ENCODE measurements around the gene TIMELESS. TPM values are rescaled to one million over a fixed set of nuclear protein-coding genes. Genes with fewer than 3 reads are reported as not detected.

The TIMELESS gene
- total and polyA plus RNA-seq, 5 donors from 2014 or later = 2.8 to 7.3 (median 5.1) TPM

GRCh38 chr12:56490360-56490759 lies 41.1 kb upstream of the TIMELESS start:
- DNase-seq = no peak

GRCh38 chr12:56488041-56488955 lies 39.1 kb upstream of the TIMELESS start, which contains the start of gene GLS2:
Gene GLS2, minus strand, starts transcription at chr12:56488161. Its CDS starts 43 bp downstream, at chr12:56488118.
- no peaks in the 10 kb centered on the region for H3K36me3 ChIP-seq (ENCODE audit: control insufficient read depth, insufficient read depth, low read length)
- Mint-ChIP-seq H3K4me1 (peaks cover 0 to 25% (median 10%) of the 10 kb centered on the region in 4 donors), H3K27ac (peak within 1 kb of the TSS; percentile 27 to 90 (median 84)), H3K36me3 (no peaks in the 10 kb centered on the region), H3K9me3 (peaks cover 0 to 3% (median 0%) of the 10 kb centered on the region in 7 donors), H3K27me3 (peaks cover 33% of the 10 kb centered on the region), H3K4me3 (peak within 1 kb of the TSS; percentile 86 to 93 (median 90))
- H3K27ac ChIP-seq (ENCODE audit: insufficient read depth, low read length, poor library complexity, severe bottlenecking) = no peak within 1 kb of the TSS
- no peaks in the 10 kb centered on the region for H3K9me3 ChIP-seq (ENCODE audit: control insufficient read depth in 2 of 2, low read length in 2 of 2)
- peaks cover 12% of the 10 kb centered on the region for H3K27me3 ChIP-seq (ENCODE audit: control insufficient read depth, insufficient read depth, low read length)
- DNase-seq = peak; percentile 64 to 80 (median 77)
- peaks cover 17% of the 10 kb centered on the region for H3K4me1 ChIP-seq (ENCODE audit: control insufficient read depth, insufficient read depth, low read length, poor library complexity, severe bottlenecking)
- peak within 1 kb of the TSS; percentile 37 for H3K4me3 ChIP-seq (ENCODE audit: low read depth, low read length)
- ATAC-seq (ENCODE audit: low read depth in 2 of 2) = peak; percentile 96

More at GRCh38 chr12:56490360-56490759, 41.1 kb upstream of the TIMELESS start:
- Histone ChIP-seq H3K27me3 (ENCODE audit: control insufficient read depth, insufficient read depth, low read length) (peaks cover 12% of the 10 kb centered on the region), H3K36me3 (ENCODE audit: control insufficient read depth, insufficient read depth, low read length) (no peaks in the 10 kb centered on the region), H3K27ac (ENCODE audit: insufficient read depth, low read length, poor library complexity, severe bottlenecking) (no peak overlapping the region), H3K9me3 (ENCODE audit: control insufficient read depth in 2 of 2, low read length in 2 of 2) (no peaks in the 10 kb centered on the region), H3K4me1 (ENCODE audit: control insufficient read depth, insufficient read depth, low read length, poor library complexity, severe bottlenecking) (peaks cover 17% of the 10 kb centered on the region), H3K4me3 (ENCODE audit: low read depth, low read length) (no peak overlapping the region)
- Mint-ChIP-seq H3K27ac (no peak overlapping the region), H3K27me3 (peaks cover 37% of the 10 kb centered on the region), H3K4me3 (peak overlapping the region in 2 of 4 donors; percentile 53 to 72), H3K9me3 (peaks cover 0 to 3% (median 0%) of the 10 kb centered on the region in 7 donors), H3K4me1 (peaks cover 0 to 25% (median 10%) of the 10 kb centered on the region in 4 donors), H3K36me3 (no peaks in the 10 kb centered on the region)
- ATAC-seq (ENCODE audit: low read depth in 2 of 2) = no peak

GRCh38 chr12:56487448-56488040 lies 38.3 kb upstream of the TIMELESS start:
- H3K4me1 Mint-ChIP-seq = peaks cover 0 to 25% (median 10%) of the 10 kb centered on the region in 4 donors
- DNase-seq = peak in 2 of 3 donors; percentile 18 to 26
- peak overlapping the region in 2 of 3 donors; percentile 84 to 90 for H3K27ac Mint-ChIP-seq

GRCh38 chr12:56486694-56487093 lies 37.5 kb upstream of the TIMELESS start:
- Mint-ChIP-seq H3K4me1 (peaks cover 0 to 25% (median 10%) of the 10 kb centered on the region in 4 donors), H3K27ac (no peak overlapping the region)

More at GRCh38 chr12:56487448-56488040, 38.3 kb upstream of the TIMELESS start:
- H3K27ac ChIP-seq (ENCODE audit: insufficient read depth, low read length, poor library complexity, severe bottlenecking) = no peak overlapping the region
- no peaks in the 10 kb centered on the region for H3K9me3 ChIP-seq (ENCODE audit: control insufficient read depth in 2 of 2, low read length in 2 of 2)
- H3K27me3 ChIP-seq (ENCODE audit: control insufficient read depth, insufficient read depth, low read length) = peaks cover 12% of the 10 kb centered on the region
- ATAC-seq (ENCODE audit: low read depth in 2 of 2) = peak; percentile 8 to 20
- no peaks in the 10 kb centered on the region for H3K36me3 ChIP-seq (ENCODE audit: control insufficient read depth, insufficient read depth, low read length)
- Mint-ChIP-seq H3K9me3 (peaks cover 0 to 3% (median 0%) of the 10 kb centered on the region in 7 donors), H3K27me3 (peaks cover 30% of the 10 kb centered on the region), H3K4me3 (peak overlapping the region; percentile 86 to 93 (median 90)), H3K36me3 (no peaks in the 10 kb centered on the region)
- peak overlapping the region; percentile 21 for H3K4me3 ChIP-seq (ENCODE audit: low read depth, low read length)
- H3K4me1 ChIP-seq (ENCODE audit: control insufficient read depth, insufficient read depth, low read length, poor library complexity, severe bottlenecking) = peaks cover 17% of the 10 kb centered on the region

DNA sequence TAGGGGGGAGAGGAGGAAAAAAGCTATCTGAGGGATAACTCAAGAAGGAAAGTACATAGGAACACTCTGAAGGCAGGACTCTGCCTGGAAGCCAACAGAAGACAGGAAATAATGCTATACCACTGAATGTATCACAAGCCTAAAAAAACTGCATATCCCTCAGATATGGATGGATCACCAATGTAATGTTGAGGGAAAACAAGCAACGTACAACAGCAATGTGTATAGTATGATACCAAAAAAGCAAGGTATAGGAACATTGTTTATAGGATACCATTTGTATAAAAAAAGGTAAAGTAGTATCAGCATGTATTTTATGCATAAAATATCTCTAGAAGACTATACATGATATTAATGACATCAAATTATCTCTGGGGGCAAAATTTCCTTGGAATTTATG lies 35.3 kb upstream of the TIMELESS start:
- DNase-seq (no peak), ATAC-seq (ENCODE audit: low read depth in 2 of 2) (no peak)
- no peak overlapping the region for H3K27ac ChIP-seq (ENCODE audit: insufficient read depth, low read length, poor library complexity, severe bottlenecking)
- Mint-ChIP-seq H3K9me3 (no peaks in the 10 kb centered on the region), H3K4me3 (no peak overlapping the region), H3K4me1 (peaks cover 7 to 25% (median 15%) of the 10 kb centered on the region in 4 donors), H3K27me3 (peaks cover 7% of the 10 kb centered on the region), H3K36me3 (peaks cover 8% of the 10 kb centered on the region), H3K27ac (no peak overlapping the region)
- no peak overlapping the region for H3K4me3 ChIP-seq (ENCODE audit: low read depth, low read length)
- no peaks in the 10 kb centered on the region for H3K9me3 ChIP-seq (ENCODE audit: control insufficient read depth in 2 of 2, low read length in 2 of 2)
- H3K36me3 ChIP-seq (ENCODE audit: control insufficient read depth, insufficient read depth, low read length) = no peaks in the 10 kb centered on the region
- H3K27me3 ChIP-seq (ENCODE audit: control insufficient read depth, insufficient read depth, low read length) = peaks cover 7% of the 10 kb centered on the region
- peaks cover 17% of the 10 kb centered on the region for H3K4me1 ChIP-seq (ENCODE audit: control insufficient read depth, insufficient read depth, low read length, poor library complexity, severe bottlenecking)

More at GRCh38 chr12:56486694-56487093, 37.5 kb upstream of the TIMELESS start:
- Histone ChIP-seq H3K36me3 (ENCODE audit: control insufficient read depth, insufficient read depth, low read length) (no peaks in the 10 kb centered on the region), H3K4me1 (ENCODE audit: control insufficient read depth, insufficient read depth, low read length, poor library complexity, severe bottlenecking) (peaks cover 17% of the 10 kb centered on the region), H3K27ac (ENCODE audit: insufficient read depth, low read length, poor library complexity, severe bottlenecking) (no peak overlapping the region), H3K9me3 (ENCODE audit: control insufficient read depth in 2 of 2, low read length in 2 of 2) (no peaks in the 10 kb centered on the region), H3K27me3 (ENCODE audit: control insufficient read depth, insufficient read depth, low read length) (peaks cover 12% of the 10 kb centered on the region), H3K4me3 (ENCODE audit: low read depth, low read length) (no peak overlapping the region)
- Mint-ChIP-seq H3K36me3 (no peaks in the 10 kb centered on the region), H3K27me3 (peaks cover 28% of the 10 kb centered on the region), H3K4me3 (peak overlapping the region; percentile 67 to 89 (median 76)), H3K9me3 (peaks cover 0 to under 1% (median 0%) of the 10 kb centered on the region in 7 donors)
- DNase-seq = no peak
- no peak for ATAC-seq (ENCODE audit: low read depth in 2 of 2)

DNA sequence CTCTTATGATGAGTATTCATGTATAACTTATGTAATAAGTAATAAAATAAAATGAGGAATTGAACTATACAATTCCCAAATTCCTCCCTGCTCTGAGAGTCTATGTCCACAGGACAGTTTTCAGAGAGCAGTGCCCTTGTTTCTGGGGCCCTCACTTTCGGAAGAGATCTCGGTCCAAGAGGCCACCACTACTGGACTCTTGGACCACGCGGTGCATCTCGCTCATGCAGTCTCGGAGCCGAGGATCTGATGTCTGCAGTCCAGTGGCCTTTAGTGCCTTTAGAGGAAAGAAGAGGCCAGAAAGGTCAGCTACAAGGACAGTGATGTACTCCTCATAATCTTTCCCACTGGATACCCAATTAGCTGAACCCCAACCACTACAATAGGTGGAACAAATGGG lies 30.4 kb upstream of the TIMELESS start:
- ATAC-seq (ENCODE audit: low read depth in 2 of 2) (no peak), DNase-seq (no peak)
- Mint-ChIP-seq H3K4me3 (no peak overlapping the region), H3K4me1 (peaks cover 0 to 9% (median 6%) of the 10 kb centered on the region in 4 donors), H3K36me3 (peaks cover 8% of the 10 kb centered on the region), H3K27me3 (no peaks in the 10 kb centered on the region), H3K27ac (no peak overlapping the region), H3K9me3 (no peaks in the 10 kb centered on the region)
- no peaks in the 10 kb centered on the region for H3K4me1 ChIP-seq (ENCODE audit: control insufficient read depth, insufficient read depth, low read length, poor library complexity, severe bottlenecking)
- H3K9me3 ChIP-seq (ENCODE audit: control insufficient read depth in 2 of 2, low read length in 2 of 2) = no peaks in the 10 kb centered on the region
- no peaks in the 10 kb centered on the region for H3K27me3 ChIP-seq (ENCODE audit: control insufficient read depth, insufficient read depth, low read length)
- H3K36me3 ChIP-seq (ENCODE audit: control insufficient read depth, insufficient read depth, low read length) = no peaks in the 10 kb centered on the region
- no peak overlapping the region for H3K4me3 ChIP-seq (ENCODE audit: low read depth, low read length)
- H3K27ac ChIP-seq (ENCODE audit: insufficient read depth, low read length, poor library complexity, severe bottlenecking) = no peak overlapping the region

GRCh38 chr12:56477521-56478225 lies 28.4 kb upstream of the TIMELESS start:
- no peaks in the 10 kb centered on the region for H3K9me3 Mint-ChIP-seq
- Histone ChIP-seq H3K9me3 (ENCODE audit: control insufficient read depth in 2 of 2, low read length in 2 of 2) (no peaks in the 10 kb centered on the region), H3K4me1 (ENCODE audit: control insufficient read depth, insufficient read depth, low read length, poor library complexity, severe bottlenecking) (no peaks in the 10 kb centered on the region), H3K27ac (ENCODE audit: insufficient read depth, low read length, poor library complexity, severe bottlenecking) (no peak overlapping the region), H3K27me3 (ENCODE audit: control insufficient read depth, insufficient read depth, low read length) (no peaks in the 10 kb centered on the region), H3K4me3 (ENCODE audit: low read depth, low read length) (no peak overlapping the region), H3K36me3 (ENCODE audit: control insufficient read depth, insufficient read depth, low read length) (no peaks in the 10 kb centered on the region)
- H3K4me1 Mint-ChIP-seq = peaks cover 0 to 12% (median 9%) of the 10 kb centered on the region in 4 donors
- no peak overlapping the region for H3K4me3 Mint-ChIP-seq
- no peaks in the 10 kb centered on the region for H3K27me3 Mint-ChIP-seq
- ATAC-seq (ENCODE audit: low read depth in 2 of 2) = no peak
- no peak for DNase-seq
- peaks cover 15% of the 10 kb centered on the region for H3K36me3 Mint-ChIP-seq
- H3K27ac Mint-ChIP-seq = no peak overlapping the region
